Prostate gland (tissue), 2 donors: Measurements from ENCODE around the gene TLE2.

Experiments
- POLR2A ChIP-seq: fragments of 450-650 bp; IDR thresholded peaks from one replicate; pipeline ENCODE4 v1.6.1; 2016; ENCODE audit warnings: antibody characterized with exemption, mild to moderate bottlenecking
- TF ChIP-seq, protein P1 (sequence below), 4 experiments: fragments of 200-600 bp in 2 of 4; fragments of 450-650 bp in 2 of 4; sonication (generic) in 2 of 4; IDR thresholded peaks; 1 replicate in 3 of 4; 2 replicates in 1 of 4; pipeline ENCODE4 v1.5.1; 2016 to 2019; ENCODE audit warnings: antibody characterized with exemption in 4 of 4, mild to moderate bottlenecking in 2 of 4, moderate library complexity in 2 of 4

DNA sequence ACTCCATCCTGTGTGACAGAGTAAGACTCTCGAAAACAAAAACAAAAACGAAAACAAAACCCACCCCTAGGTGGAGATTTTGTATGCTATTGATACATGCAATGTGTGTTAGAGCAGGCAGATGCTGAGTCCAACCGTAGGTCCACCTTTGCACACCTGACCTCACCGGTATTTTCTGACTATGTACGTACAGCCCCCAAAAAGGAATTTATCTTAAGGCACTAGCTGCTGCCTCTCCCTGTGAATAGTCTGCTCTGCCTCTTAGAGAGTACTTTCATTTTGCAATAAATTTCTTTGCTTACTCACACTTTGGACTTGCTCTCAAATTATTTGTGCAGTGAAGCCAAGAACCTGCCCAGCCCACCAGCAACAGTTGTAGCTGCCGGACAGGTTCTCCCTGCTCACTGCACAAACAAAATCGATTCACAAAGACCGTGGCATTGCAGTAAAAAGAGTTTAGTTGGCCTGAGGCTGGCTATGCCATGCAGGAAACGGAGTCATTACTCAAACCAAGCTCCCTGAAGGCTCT lies 76.1 kb downstream of the TLE2 start:
- TF ChIP-seq, protein P1, sequence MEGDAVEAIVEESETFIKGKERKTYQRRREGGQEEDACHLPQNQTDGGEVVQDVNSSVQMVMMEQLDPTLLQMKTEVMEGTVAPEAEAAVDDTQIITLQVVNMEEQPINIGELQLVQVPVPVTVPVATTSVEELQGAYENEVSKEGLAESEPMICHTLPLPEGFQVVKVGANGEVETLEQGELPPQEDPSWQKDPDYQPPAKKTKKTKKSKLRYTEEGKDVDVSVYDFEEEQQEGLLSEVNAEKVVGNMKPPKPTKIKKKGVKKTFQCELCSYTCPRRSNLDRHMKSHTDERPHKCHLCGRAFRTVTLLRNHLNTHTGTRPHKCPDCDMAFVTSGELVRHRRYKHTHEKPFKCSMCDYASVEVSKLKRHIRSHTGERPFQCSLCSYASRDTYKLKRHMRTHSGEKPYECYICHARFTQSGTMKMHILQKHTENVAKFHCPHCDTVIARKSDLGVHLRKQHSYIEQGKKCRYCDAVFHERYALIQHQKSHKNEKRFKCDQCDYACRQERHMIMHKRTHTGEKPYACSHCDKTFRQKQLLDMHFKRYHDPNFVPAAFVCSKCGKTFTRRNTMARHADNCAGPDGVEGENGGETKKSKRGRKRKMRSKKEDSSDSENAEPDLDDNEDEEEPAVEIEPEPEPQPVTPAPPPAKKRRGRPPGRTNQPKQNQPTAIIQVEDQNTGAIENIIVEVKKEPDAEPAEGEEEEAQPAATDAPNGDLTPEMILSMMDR (IDR thresholded peaks at IDR 0.05): peak in 2 of 4 experiments; percentile 19 to 33
- TF ChIP-seq POLR2A: peak; percentile 51
